Thyroid gland (tissue), 4 donors: ENCODE measurements around the gene TIMM8B. TPM values are rescaled to one million over a fixed set of nuclear protein-coding genes. Genes with fewer than 3 reads are reported as not detected.

Experiments used
- DNase-seq, 2 donors: peaks; one replicate each; pipeline ENCODE4 v3.0.0-alpha.2; 2019
- H3K27ac ChIP-seq, 3 donors: fragments of 200-600 bp; sonication (generic); 1 replicate in 2 of 3; 2 replicates in 1 of 3; pipeline ENCODE4 v1.5.1; 2016 to 2019; ENCODE audit warnings: mild to moderate bottlenecking in 1 of 3, moderate library complexity in 1 of 3
- H3K27me3 ChIP-seq: fragments of 200-600 bp; sonication (generic); one replicate; pipeline ENCODE4 v1.5.1; 2019
- H3K36me3 ChIP-seq, 2 donors: fragments of 200-600 bp; sonication (generic); one replicate each; pipeline ENCODE4 v1.5.1; 2016 to 2019
- H3K4me1 ChIP-seq, 2 donors: fragments of 200-600 bp; sonication (generic); one replicate each; pipeline ENCODE4 v1.5.1; 2017 to 2019
- H3K4me3 ChIP-seq, 3 donors: fragments of 200-600 bp; sonication (generic); replicated peaks in 1 of 3; 1 replicate in 2 of 3; 2 replicates in 1 of 3; pipeline ENCODE4 v1.5.1; 2016; ENCODE audit warnings: mild to moderate bottlenecking in 1 of 3
- H3K9me3 ChIP-seq: fragments of 200-600 bp; sonication (generic); one replicate; pipeline ENCODE4 v1.5.1; 2017
- POLR2A ChIP-seq, 2 donors: fragments of 450-650 bp; IDR thresholded peaks; one replicate each; pipeline ENCODE4 v1.6.1; 2017; ENCODE audit warnings: antibody characterized with exemption in 2 of 2, mild to moderate bottlenecking in 2 of 2, moderate library complexity in 1 of 2
- WGBS, 2 donors: methylation state at CpG; one replicate each; pipeline ENCODE4 v1.1.5; 2017; 5-methylcytosine and 5-hydroxymethylcytosine counted together
- intact Hi-C: fragments of 100-400 bp; cut with DNase I; formaldehyde crosslinking; loops from one replicate; pipeline ENCODE4 v1.15.1; 2023
- small RNA-seq: library from RNA; depleted of rRNA; stranded (forward); fragments of <200 nt; gene quantifications from one replicate; pipeline ENCODE3, GENCODE V24; 2016
- total RNA-seq, 4 donors: library from RNA; depleted of rRNA; stranded (reverse); fragments of >200 nt; gene quantifications; one replicate each; pipeline ENCODE4 v1.2.3, GENCODE V29; 2016
- TF ChIP-seq, protein P1 (sequence below), 6 experiments: fragments of 200-600 bp in 3 of 6; fragments of 450-650 bp in 3 of 6; sonication (generic) in 3 of 6; IDR thresholded peaks; one replicate each; pipeline ENCODE4 v1.5.1; 2016 to 2019; ENCODE audit warnings: antibody characterized with exemption in 6 of 6, mild to moderate bottlenecking in 2 of 6, inconsistent platforms in 1 of 6, moderate library complexity in 1 of 6

TIMM8B gene
- total RNA-seq, 4 donors from 2014 or later, result 11.8 to 55.8 (median 27.5) TPM

DNA sequence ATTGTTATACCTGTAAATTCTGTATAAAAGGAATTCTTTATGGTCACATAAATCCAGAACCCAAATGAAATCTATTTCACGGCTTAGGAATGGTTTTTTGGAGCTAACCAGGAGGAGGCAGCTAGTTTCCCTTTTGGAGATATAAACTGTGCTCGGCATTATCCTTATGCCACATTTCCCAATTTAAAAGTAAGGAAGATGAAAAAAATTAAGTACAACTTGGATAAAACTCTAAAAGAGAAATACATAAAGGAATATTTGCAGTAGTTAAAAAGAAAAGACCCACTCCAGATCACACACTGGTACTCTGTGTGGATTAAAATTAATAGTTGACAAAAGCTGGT, 43.6 kb downstream of the TIMM8B start:
- WGBS, 2 donors, result 97 to 98% methylated on average over 2 of the region's 2 CpGs
- H3K27ac ChIP-seq, result no peak overlapping the region
- no peak overlapping the region for H3K4me3 ChIP-seq
- H3K27me3 ChIP-seq, result no peaks in the 10 kb centered on the region
- no peak for DNase-seq
- intact Hi-C loops, result no loop called here
- no peak for TF ChIP-seq POLR2A (IDR thresholded peaks at IDR 0.05)
- TF ChIP-seq, protein P1, sequence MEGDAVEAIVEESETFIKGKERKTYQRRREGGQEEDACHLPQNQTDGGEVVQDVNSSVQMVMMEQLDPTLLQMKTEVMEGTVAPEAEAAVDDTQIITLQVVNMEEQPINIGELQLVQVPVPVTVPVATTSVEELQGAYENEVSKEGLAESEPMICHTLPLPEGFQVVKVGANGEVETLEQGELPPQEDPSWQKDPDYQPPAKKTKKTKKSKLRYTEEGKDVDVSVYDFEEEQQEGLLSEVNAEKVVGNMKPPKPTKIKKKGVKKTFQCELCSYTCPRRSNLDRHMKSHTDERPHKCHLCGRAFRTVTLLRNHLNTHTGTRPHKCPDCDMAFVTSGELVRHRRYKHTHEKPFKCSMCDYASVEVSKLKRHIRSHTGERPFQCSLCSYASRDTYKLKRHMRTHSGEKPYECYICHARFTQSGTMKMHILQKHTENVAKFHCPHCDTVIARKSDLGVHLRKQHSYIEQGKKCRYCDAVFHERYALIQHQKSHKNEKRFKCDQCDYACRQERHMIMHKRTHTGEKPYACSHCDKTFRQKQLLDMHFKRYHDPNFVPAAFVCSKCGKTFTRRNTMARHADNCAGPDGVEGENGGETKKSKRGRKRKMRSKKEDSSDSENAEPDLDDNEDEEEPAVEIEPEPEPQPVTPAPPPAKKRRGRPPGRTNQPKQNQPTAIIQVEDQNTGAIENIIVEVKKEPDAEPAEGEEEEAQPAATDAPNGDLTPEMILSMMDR (IDR thresholded peaks at IDR 0.05), result no peak
- no peaks in the 10 kb centered on the region for H3K4me1 ChIP-seq
- peaks cover 21 to 42% of the 10 kb centered on the region in 2 donors for H3K36me3 ChIP-seq
- no peaks in the 10 kb centered on the region for H3K9me3 ChIP-seq

DNA sequence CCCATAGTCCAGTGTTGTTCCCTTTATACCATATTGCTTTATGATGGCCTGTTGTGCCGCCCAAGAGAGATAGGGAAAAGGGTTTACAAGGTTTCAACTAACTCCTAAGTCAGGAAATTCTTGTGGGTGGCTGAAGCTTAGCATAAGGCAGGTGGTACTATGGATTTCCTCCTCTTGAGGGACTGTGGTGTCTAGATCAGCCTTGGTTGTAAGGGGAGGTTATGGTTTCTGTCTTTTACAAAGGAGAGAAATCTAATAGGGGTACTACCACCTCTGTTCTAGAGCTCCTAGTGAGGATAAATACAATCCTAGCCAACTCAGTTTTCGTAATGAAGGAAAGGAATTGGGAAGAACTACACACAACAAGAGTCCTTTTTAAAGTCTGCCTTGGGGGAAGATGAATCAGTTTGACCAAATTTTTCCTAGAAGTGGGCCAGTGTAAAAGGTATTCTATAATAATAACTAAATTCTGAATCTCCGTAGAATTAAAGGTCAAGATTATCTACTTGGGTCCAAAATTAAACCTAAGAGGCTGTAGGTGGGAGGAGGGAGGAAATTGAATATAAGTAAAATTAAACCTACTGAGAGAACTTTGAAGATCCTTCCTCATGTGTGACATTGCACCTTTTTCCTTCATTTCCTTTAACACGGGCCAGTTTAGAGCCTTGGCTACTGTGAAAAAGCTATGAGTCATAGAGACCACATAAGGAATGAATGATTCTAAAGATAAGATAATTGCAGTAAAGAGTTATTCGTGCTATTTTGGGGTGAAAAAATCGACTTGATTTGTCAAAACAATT, 44.2 kb downstream of the TIMM8B start:
- TF ChIP-seq, protein P1 (IDR thresholded peaks at IDR 0.05), result no peak
- TF ChIP-seq POLR2A (IDR thresholded peaks at IDR 0.05), result no peak
- intact Hi-C loops, result no loop called here
- Histone ChIP-seq H3K27ac (no peak overlapping the region), H3K36me3 (peaks cover 27 to 46% of the 10 kb centered on the region in 2 donors), H3K27me3 (no peaks in the 10 kb centered on the region), H3K4me3 (no peak overlapping the region), H3K9me3 (no peaks in the 10 kb centered on the region), H3K4me1 (no peaks in the 10 kb centered on the region)
- WGBS, 2 donors, result 74 to 88% methylated on average over 6 of the region's 6 CpGs
- no peak for DNase-seq

DNA sequence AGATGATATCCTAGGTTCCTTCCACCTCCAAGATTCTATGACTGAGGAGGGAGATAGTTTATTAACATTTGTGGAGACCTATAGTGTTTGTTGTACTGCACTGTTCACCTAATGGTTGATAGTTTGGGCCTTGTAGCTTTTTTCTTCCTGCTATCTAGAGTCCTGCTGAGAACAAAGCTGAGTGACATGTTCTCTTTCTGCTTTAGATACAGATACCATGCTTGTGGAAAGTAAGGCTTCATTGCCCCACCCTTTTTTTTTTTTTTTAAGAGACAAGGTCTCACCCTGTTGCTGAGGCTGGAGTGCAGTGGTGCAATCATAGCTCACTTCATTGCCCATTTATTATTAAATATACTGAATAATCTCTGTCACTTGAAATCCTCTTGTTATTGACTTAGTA, 49.0 kb downstream of the TIMM8B start:
- H3K9me3 ChIP-seq, result no peaks in the 10 kb centered on the region
- DNase-seq, result no peak
- H3K27me3 ChIP-seq, result no peaks in the 10 kb centered on the region
- H3K36me3 ChIP-seq, result peaks cover 31 to 58% of the 10 kb centered on the region in 2 donors
- H3K27ac ChIP-seq, result no peak overlapping the region
- no peak overlapping the region for H3K4me3 ChIP-seq
- TF ChIP-seq POLR2A (IDR thresholded peaks at IDR 0.05), result no peak
- TF ChIP-seq, protein P1 (IDR thresholded peaks at IDR 0.05), result no peak
- H3K4me1 ChIP-seq, result no peaks in the 10 kb centered on the region
- intact Hi-C loops, result no loop called here

Small RNAs within 50 kb of the gene (small RNA-seq; reads per million reads assigned to genes)
- gene AP000907.3, result not detected

Other genes starting within 250 kb of the TIMM8B start
- gene ALG9, start 215.2 kb downstream of the TIMM8B start, total RNA-seq, result 10 to 100 TPM; 35.3 to 44.9 (median 36.6) TPM
- gene FDXACB1, start 207.6 kb downstream of the TIMM8B start, total RNA-seq, result 1 to 10 TPM; 1.8 to 3.0 (median 2.8) TPM
- 10 to 100 TPM; 24.7 to 47.1 (median 38.0) TPM for gene CFAP68, start 207.2 kb downstream of the TIMM8B start, total RNA-seq
- 100 to 1,000 TPM; 174 to 350 (median 250) TPM for gene CRYAB, start 175.0 kb downstream of the TIMM8B start, total RNA-seq
- under 1 TPM in 1 of 4 donors, not detected in 3; 0.22 TPM for gene HSPB2, start 174.0 kb downstream of the TIMM8B start, total RNA-seq
- 10 to 100 TPM; 21.7 to 33.4 (median 24.9) TPM for gene C11orf52, start 167.8 kb downstream of the TIMM8B start, total RNA-seq
- gene DIXDC1, start 149.4 kb downstream of the TIMM8B start, total RNA-seq, result 10 to 100 TPM; 30.5 to 41.3 (median 38.2) TPM
- gene DLAT, start 61.3 kb downstream of the TIMM8B start, total RNA-seq, result 10 to 100 TPM; 33.9 to 52.0 (median 39.0) TPM
- 10 to 100 TPM in 3 of 4 donors, 1 to 10 TPM in 1; 6.4 to 12.8 (median 11.1) TPM for gene PIH1D2, start 12.7 kb downstream of the TIMM8B start, total RNA-seq
- gene NKAPD1, start 12.5 kb downstream of the TIMM8B start, total RNA-seq, result 10 to 100 TPM; 13.2 to 20.8 (median 18.8) TPM
- gene SDHD, start 117 bp upstream of the TIMM8B start, total RNA-seq, result 100 to 1,000 TPM; 102 to 201 (median 174) TPM
- 10 to 100 TPM in 2 of 4 donors, 1 to 10 TPM in 2; 5.8 to 18.3 (median 9.3) TPM for gene IL18, start 77.3 kb upstream of the TIMM8B start, total RNA-seq
- gene TEX12, start 80.6 kb upstream of the TIMM8B start, total RNA-seq, result under 1 TPM in 1 of 4 donors, not detected in 3; 0.33 TPM
- 10 to 100 TPM in 2 of 4 donors, 1 to 10 TPM in 2; 6.6 to 15.9 (median 11.1) TPM for gene BCO2, start 88.8 kb upstream of the TIMM8B start, total RNA-seq
- 10 to 100 TPM; 27.2 to 48.0 (median 39.3) TPM for gene PTS, start 139.7 kb upstream of the TIMM8B start, total RNA-seq
- not detected for gene PLET1, start 174.1 kb upstream of the TIMM8B start, total RNA-seq